ENCODE measurements around the gene KIRREL3. TPM values are rescaled to one million over a fixed set of nuclear protein-coding genes. Genes with fewer than 3 reads are reported as not detected.

Gene KIRREL3
- polyA plus RNA-seq, 4 donors: 1.5 to 2.1 (median 2.0) TPM

GRCh38 chr11:126501641-126502040 lies 498.9 kb downstream of the KIRREL3 start:
- DNase-seq (ENCODE audit: low read depth in 4 of 4, low spot score in 2 of 4): no peak

GRCh38 chr11:126500981-126501380 lies 499.6 kb downstream of the KIRREL3 start:
- DNase-seq (ENCODE audit: low read depth in 4 of 4, low spot score in 2 of 4): no peak

GRCh38 chr11:126499131-126499752 lies 501.3 kb downstream of the KIRREL3 start:
- no peak for DNase-seq (ENCODE audit: low read depth in 4 of 4, low spot score in 2 of 4)

- DNase-seq (ENCODE audit: low read depth in 4 of 4, low spot score in 2 of 4): no peak
Observed at GRCh38 chr11:126498281-126498680, 502.3 kb downstream of the KIRREL3 start.

- DNase-seq (ENCODE audit: low read depth in 4 of 4, low spot score in 2 of 4): no peak
Observed at GRCh38 chr11:126497581-126498122, 502.9 kb downstream of the KIRREL3 start.

GRCh38 chr11:126496576-126497337 lies 503.8 kb downstream of the KIRREL3 start:
- no peak for DNase-seq (ENCODE audit: low read depth in 4 of 4, low spot score in 2 of 4)

- no peak for DNase-seq (ENCODE audit: low read depth in 4 of 4, low spot score in 2 of 4)
Observed at GRCh38 chr11:126495281-126496220, 505.0 kb downstream of the KIRREL3 start.

GRCh38 chr11:126494831-126495230 lies 505.7 kb downstream of the KIRREL3 start:
- no peak for DNase-seq (ENCODE audit: low read depth in 4 of 4, low spot score in 2 of 4)

GRCh38 chr11:126492331-126493082 lies 508.1 kb downstream of the KIRREL3 start:
- no peak for DNase-seq (ENCODE audit: low read depth in 4 of 4, low spot score in 2 of 4)

- no peak for DNase-seq (ENCODE audit: low read depth in 4 of 4, low spot score in 2 of 4)
Observed at GRCh38 chr11:126491092-126491491, 509.5 kb downstream of the KIRREL3 start.

- no peak for DNase-seq (ENCODE audit: low read depth in 4 of 4, low spot score in 2 of 4)
Observed at GRCh38 chr11:126489836-126490660, 510.5 kb downstream of the KIRREL3 start.

GRCh38 chr11:126488591-126489370 lies 511.8 kb downstream of the KIRREL3 start:
- DNase-seq (ENCODE audit: low read depth in 4 of 4, low spot score in 2 of 4): no peak

- DNase-seq (ENCODE audit: low read depth in 4 of 4, low spot score in 2 of 4): no peak
Observed at GRCh38 chr11:126487711-126488110, 512.9 kb downstream of the KIRREL3 start.

- DNase-seq (ENCODE audit: low read depth in 4 of 4, low spot score in 2 of 4): no peak
Observed at GRCh38 chr11:126485986-126486635, 514.5 kb downstream of the KIRREL3 start.

- no peak for DNase-seq (ENCODE audit: low read depth in 4 of 4, low spot score in 2 of 4)
Observed at GRCh38 chr11:126485021-126485792, 515.4 kb downstream of the KIRREL3 start.

- no peak for DNase-seq (ENCODE audit: low read depth in 4 of 4, low spot score in 2 of 4)
Observed at GRCh38 chr11:126484266-126484665, 516.3 kb downstream of the KIRREL3 start.

GRCh38 chr11:126483621-126484195 lies 516.9 kb downstream of the KIRREL3 start:
- DNase-seq (ENCODE audit: low read depth in 4 of 4, low spot score in 2 of 4): no peak
